Skeletal muscle tissue (tissue), 4 donors: ENCODE results near the gene GSTT2B. TPM values are rescaled to one million over a fixed set of nuclear protein-coding genes. Genes with fewer than 3 reads are reported as not detected.
"Not testable (repeated sequence)": the region's sequence is repeated elsewhere in the genome, so short reads cannot be mapped to it uniquely, and the experiment has no call there.

Experiments
- H3K27ac ChIP-seq: one replicate; pipeline ENCODE4 v1.7.0; 2013; ENCODE audit warnings: mild to moderate bottlenecking, low read depth, low read length, inconsistent platforms
- H3K27me3 ChIP-seq, 3 donors: one replicate each; pipeline ENCODE4 v1.7.0; 2013; ENCODE audit warnings: low read length in 3 of 3; ENCODE audit not compliant: control insufficient read depth in 3 of 3, insufficient read depth in 3 of 3
- H3K36me3 ChIP-seq, 3 donors: one replicate each; pipeline ENCODE4 v1.7.0; 2013; ENCODE audit warnings: low read length in 3 of 3; ENCODE audit not compliant: control insufficient read depth in 3 of 3, insufficient read depth in 3 of 3
- H3K4me1 ChIP-seq, 3 donors: one replicate each; pipeline ENCODE4 v1.7.0; 2013; ENCODE audit warnings: low read length in 3 of 3, mild to moderate bottlenecking in 3 of 3; ENCODE audit not compliant: control insufficient read depth in 3 of 3, insufficient read depth in 3 of 3
- H3K4me3 ChIP-seq, 3 donors: one replicate each; pipeline ENCODE4 v1.7.0; 2013; ENCODE audit warnings: low read length in 3 of 3
- H3K9ac ChIP-seq, 3 donors: one replicate each; pipeline ENCODE4 v1.7.0; 2013; ENCODE audit warnings: low read length in 3 of 3, mild to moderate bottlenecking in 3 of 3, moderate library complexity in 2 of 3, low read depth in 1 of 3
- H3K9me3 ChIP-seq, 3 donors: one replicate each; pipeline ENCODE4 v1.7.0; 2013; ENCODE audit warnings: low read length in 3 of 3; ENCODE audit not compliant: control insufficient read depth in 3 of 3
- total RNA-seq: library from RNA; depleted of rRNA; stranded (reverse); fragments of >200 nt; gene quantifications from one replicate; pipeline ENCODE4 v1.2.3, GENCODE V29; 2014
- donor health status: Osteomylitis.

GSTT2B gene
- total RNA-seq, 1 donor from 2014 or later = 4.7 TPM

DNA sequence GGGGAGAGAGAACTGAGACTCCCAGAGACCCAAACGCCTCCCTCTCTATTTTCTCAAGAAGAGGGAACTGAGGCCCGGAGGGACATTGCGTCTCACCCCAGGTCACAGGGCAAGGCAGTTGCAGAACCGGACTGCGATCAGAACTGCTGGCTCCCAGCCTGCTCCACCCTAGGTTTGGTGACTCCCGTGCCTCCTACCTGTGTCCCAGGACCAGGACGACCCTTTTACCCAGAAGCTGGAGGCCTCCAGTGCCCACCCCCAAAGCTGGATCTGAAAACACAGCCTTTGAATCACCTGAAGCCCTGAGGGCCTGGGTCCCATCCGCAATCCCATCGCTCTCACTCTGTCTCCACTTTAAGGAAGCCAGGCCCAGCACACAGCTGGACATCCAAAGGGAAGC is 42.9 kb upstream of the GSTT2B start:
- Histone ChIP-seq H3K36me3 (no peaks in the 10 kb centered on the region), H3K9ac (peak overlapping the region in 1 of 3 donors; percentile 16), H3K9me3 (peaks cover 0 to 2% (median 0%) of the 10 kb centered on the region in 3 donors), H3K4me1 (peaks cover 2 to 12% (median 8%) of the 10 kb centered on the region in 3 donors), H3K27ac (no peak overlapping the region), H3K27me3 (peaks cover 0 to 4% (median 0%) of the 10 kb centered on the region in 3 donors), H3K4me3 (no peak overlapping the region)

DNA sequence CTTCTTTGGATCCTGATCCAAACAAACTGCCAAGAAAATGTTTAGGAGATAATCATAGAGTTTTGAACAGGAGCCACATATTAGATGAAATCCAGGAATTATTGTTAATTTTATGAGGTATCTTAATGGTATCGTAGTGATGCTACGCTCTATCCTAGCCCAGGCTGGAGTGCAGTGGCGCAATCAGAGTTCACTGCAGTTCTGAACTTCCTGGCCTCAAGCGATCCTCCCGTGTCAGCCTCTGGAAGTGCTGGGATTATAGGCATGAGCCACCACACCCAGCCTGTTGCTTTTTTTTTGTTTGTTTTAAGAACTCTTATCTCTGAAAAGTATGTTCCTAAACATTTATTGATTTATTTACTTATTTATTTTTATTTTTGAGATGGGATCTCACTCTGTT is 41.9 kb upstream of the GSTT2B start:
- Histone ChIP-seq H3K4me1 (peaks cover 2 to 12% (median 8%) of the 10 kb centered on the region in 3 donors), H3K36me3 (no peaks in the 10 kb centered on the region), H3K9me3 (peaks cover 0 to 2% (median 0%) of the 10 kb centered on the region in 3 donors), H3K4me3 (no peak overlapping the region), H3K27me3 (peaks cover 0 to 4% (median 0%) of the 10 kb centered on the region in 3 donors), H3K27ac (no peak overlapping the region), H3K9ac (no peak overlapping the region)

DNA sequence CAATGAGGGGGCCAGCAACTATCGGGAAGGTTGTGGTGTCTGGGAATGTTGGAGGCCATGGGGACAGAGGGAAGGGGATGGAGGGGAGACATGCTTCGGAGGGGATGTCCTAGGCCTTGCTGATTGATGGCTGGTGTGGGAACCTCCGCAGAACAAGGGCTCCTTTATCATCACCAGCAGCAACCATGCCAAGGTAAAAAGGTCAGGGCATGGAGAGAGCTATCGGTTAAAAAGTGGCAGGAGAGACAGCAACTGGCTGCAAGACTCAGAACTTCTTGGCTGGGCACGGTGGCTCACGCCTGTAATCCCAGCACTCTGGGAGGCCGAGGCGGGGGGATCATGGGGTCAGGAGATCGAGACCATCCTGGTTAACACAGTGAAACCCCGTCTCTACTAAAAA is 41.3 kb upstream of the GSTT2B start:
- H3K36me3 ChIP-seq = no peaks in the 10 kb centered on the region
- H3K4me1 ChIP-seq = peaks cover 2 to 12% (median 8%) of the 10 kb centered on the region in 3 donors
- no peak overlapping the region for H3K9ac ChIP-seq
- peaks cover 0 to 4% (median 0%) of the 10 kb centered on the region in 3 donors for H3K27me3 ChIP-seq
- peaks cover 0 to 2% (median 0%) of the 10 kb centered on the region in 3 donors for H3K9me3 ChIP-seq
- no peak overlapping the region for H3K27ac ChIP-seq
- H3K4me3 ChIP-seq = no peak overlapping the region

DNA sequence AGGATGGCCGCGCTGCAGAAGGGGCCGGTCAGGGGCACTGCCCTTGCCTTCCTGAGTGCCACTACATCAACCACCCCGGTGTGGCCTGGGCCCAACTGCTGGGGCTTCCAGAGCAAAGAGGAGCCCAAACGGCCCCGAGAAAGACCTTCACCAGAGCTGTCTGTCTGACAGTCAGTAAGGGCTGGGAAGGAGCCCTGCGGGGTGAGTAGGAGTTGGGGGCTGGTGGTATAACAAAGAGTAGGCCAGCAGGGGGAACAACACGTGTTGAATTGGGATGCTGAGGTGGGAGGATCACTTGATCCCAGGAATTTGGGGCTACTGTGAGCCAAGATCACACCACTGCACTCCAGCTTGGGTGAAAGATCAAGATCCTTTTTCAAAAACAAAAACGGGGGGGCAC is 40.3 kb upstream of the GSTT2B start:
- Histone ChIP-seq H3K4me1 (peaks cover 2 to 12% (median 8%) of the 10 kb centered on the region in 3 donors), H3K4me3 (no peak overlapping the region), H3K9me3 (no peaks in the 10 kb centered on the region), H3K9ac (no peak overlapping the region), H3K27ac (no peak overlapping the region), H3K36me3 (no peaks in the 10 kb centered on the region), H3K27me3 (peaks cover 0 to 4% (median 0%) of the 10 kb centered on the region in 3 donors)

DNA sequence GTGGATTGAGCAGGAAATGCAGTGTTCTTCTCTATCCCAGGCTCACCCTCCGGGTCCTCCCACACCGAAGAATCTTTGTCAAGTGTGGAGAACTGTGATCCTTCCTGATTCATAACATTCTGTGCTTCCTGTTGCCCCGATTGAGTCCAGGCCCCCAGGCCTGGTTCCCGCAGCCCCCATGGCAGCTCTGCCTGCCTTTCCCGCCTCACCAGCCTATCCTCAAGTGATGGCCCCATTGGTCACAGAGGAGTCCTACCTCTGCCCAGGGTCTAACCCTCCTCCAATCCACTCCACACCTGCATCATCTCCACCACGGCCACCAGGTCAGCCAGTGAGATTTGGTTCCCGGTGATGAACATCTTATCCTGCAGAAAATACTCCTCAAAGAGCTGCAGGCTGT is 38.8 kb upstream of the GSTT2B start:
- H3K4me1 ChIP-seq, H3K9me3 ChIP-seq, H3K27ac ChIP-seq, H3K4me3 ChIP-seq, H3K27me3 ChIP-seq, H3K36me3 ChIP-seq, H3K9ac ChIP-seq: not testable (repeated sequence)

DNA sequence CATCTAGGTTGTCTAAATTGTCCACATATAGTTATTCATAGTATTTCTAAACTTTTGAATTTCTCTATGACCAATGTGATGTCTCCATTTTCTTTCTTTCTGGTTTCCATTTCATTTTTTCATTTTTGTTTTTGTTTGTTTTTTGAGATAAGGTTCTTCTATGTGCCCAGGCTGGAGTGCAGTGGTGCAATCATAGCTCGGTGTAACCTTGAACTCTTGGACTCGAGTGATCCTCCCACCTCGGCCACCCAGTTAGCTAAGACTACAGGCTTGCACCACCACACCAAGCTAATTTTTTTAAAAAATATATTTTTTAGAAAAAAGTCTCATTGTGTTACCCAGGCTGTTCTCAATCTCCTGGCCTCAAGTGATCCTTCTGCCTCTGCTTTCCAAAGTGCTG is 36.1 kb upstream of the GSTT2B start:
- Histone ChIP-seq H3K9ac (no peak overlapping the region), H3K36me3 (no peaks in the 10 kb centered on the region), H3K4me3 (no peak overlapping the region), H3K27me3 (peaks cover 0 to 3% (median 0%) of the 10 kb centered on the region in 3 donors), H3K9me3 (no peaks in the 10 kb centered on the region), H3K4me1 (no peaks in the 10 kb centered on the region), H3K27ac (no peak overlapping the region)

DNA sequence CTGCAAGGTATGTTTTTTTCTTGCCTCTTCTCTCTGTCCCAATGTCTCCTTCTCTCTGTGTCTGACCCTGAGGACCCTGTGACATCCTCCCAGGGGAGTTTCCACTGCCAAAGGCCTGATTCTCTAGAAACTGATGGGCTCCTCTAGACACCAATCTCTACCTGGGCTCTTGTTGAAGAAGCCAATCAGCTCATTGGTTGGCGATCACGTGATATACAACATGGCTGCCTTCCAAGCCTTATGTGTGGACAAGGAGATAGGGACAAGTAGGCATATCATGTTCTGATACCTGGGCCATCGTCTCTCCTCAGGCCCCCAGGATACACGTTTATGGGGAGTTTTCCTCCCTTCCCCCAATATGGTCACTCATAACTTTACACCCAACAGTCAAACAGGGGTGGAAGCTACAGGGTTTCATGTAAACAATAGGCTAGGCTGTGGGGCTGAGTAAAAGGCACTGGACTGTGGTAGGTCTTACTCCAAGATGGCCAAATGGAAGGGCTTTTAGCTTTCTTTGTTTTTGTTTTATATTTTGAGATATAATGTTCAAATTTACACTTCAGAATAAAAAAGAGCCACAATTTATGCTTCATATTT is 32.7 kb upstream of the GSTT2B start:
- not testable (repeated sequence) for H3K9ac ChIP-seq, H3K9me3 ChIP-seq, H3K27me3 ChIP-seq, H3K4me3 ChIP-seq, H3K36me3 ChIP-seq, H3K27ac ChIP-seq, H3K4me1 ChIP-seq

DNA sequence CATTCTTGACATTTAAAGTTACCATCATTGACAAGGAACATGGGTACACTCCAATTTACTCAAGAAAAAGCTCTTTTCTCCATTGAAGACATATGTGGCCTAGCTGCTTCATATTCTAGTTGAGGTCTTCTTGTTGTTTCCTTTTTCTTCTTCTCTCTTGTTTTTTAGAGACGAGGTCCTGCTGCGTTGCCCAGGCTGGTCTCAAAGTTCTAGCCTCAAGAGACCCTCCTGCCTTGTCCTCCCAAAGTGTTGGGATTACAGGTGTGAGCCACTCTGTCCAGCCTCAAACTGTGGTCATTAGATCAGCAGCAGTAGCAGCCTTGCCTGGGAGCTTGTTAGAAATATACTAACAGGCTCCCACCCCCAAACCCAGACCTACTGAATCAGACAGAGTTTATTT is 32.1 kb upstream of the GSTT2B start:
- not testable (repeated sequence) for H3K4me3 ChIP-seq, H3K36me3 ChIP-seq, H3K27me3 ChIP-seq, H3K9me3 ChIP-seq, H3K27ac ChIP-seq, H3K9ac ChIP-seq, H3K4me1 ChIP-seq

DNA sequence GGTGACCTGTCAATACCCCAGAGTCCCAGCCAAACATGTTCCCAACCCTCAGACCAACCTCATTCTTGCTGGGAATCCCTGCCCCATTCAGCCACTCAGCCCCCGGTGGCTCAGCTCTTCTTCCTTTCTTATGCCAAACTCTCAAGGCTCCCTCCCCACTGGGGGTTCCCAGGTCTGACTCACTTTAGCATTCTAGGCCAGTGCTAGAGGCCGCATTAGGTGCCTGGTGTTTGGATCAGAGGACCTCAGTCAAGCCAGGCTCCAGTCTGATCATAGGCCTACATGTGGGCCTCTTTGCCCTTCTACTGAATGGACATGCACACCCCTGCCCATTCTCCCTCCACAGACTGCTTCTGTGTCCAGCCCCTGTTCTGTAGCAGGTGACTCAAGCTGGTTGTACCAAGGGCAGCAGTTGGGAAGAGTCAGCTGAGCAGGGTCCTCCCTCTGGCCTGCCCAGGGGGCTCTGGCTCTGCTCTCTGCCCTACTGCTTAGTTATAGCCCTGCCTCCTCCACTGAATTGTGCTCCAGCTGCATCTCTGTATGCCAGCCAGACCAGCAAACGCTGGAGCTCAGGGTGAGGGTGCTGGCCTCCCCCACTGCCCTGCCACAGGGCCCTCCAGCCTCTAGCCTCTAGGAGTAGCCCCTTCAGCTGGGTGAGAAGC is 28.7 kb upstream of the GSTT2B start:
- H3K4me1 ChIP-seq, H3K27ac ChIP-seq, H3K9me3 ChIP-seq, H3K36me3 ChIP-seq, H3K4me3 ChIP-seq, H3K9ac ChIP-seq, H3K27me3 ChIP-seq: not testable (repeated sequence)

DNA sequence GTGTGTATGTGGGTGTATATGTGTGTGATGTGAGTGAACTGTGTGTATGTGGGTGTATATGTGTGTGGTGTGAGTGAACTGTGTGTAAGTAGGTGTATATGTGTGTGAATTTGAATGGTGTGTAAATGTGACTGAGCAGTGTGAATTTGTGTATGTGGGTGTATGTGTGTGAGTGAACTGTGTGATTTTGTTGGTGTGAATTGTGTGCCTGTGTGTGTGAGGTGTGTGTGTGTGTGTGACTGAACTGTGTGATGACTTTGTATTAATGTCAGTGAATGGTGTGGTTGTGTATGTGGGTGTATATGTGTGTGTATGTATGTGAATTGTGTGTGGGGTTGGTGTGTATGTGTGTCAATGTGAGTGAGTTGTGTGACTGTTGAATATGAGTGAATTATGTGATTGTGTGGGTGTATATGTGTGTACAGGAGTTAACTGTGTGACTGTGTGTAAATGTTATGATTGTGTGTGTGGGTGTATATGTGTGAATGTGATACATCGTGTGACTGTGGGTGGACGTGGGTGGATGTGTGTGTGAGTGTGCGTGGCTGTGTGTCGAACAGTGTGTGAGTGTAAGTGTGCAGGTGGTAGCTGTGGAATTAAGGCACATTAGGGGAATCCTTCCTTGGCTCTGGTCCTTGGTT is 25.7 kb upstream of the GSTT2B start:
- not testable (repeated sequence) for H3K27ac ChIP-seq, H3K4me3 ChIP-seq, H3K9me3 ChIP-seq, H3K9ac ChIP-seq, H3K36me3 ChIP-seq, H3K4me1 ChIP-seq, H3K27me3 ChIP-seq
